GM18870 (cell line): ENCODE data around the gene WDR75.
"Not testable (repeated sequence)": the region's sequence is repeated elsewhere in the genome, so short reads cannot be mapped to it uniquely, and the experiment has no call there.

Source experiments
- ATAC-seq: cut with Tn5 transposase; IDR thresholded peaks from one replicate; pipeline ENCODE4 v1.9.1; 2021; ENCODE audit warnings: moderate library complexity; ENCODE audit not compliant: unreplicated experiment

The WDR75 gene

GRCh38 chr2:189440947-189441708 lies at the start of gene WDR75:
WDR75 (plus strand) TSS chr2:189441474; CDS start chr2:189441493, 19 bp downstream.
- ATAC-seq: peak; percentile 72

- ATAC-seq: no peak
These were observed 47.7 kb upstream of the WDR75 start for GRCh38 chr2:189393440-189394111.

DNA sequence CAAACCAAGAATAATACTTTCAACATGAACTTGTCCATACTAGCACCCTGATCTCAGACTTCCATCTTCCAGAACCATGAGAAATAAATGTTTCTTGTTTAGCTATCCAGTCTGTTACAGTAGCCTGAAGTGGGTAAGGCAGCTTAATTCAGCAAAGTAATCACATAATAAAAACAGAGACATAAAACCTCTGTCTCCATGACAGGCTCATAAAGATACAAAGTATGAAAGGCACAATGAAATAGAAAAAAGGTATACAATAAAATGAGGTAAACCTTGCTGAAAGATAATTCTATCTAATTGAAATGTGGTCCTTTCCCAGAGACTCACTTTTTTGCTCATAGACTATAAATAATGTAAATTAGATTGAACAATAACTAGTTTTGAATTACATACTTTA lies 46.7 kb upstream of the WDR75 start:
- no peak for ATAC-seq

GRCh38 chr2:189402932-189403331 lies 38.3 kb upstream of the WDR75 start:
- no peak for ATAC-seq

GRCh38 chr2:189406586-189407233 lies 34.6 kb upstream of the WDR75 start:
- ATAC-seq: no peak

DNA sequence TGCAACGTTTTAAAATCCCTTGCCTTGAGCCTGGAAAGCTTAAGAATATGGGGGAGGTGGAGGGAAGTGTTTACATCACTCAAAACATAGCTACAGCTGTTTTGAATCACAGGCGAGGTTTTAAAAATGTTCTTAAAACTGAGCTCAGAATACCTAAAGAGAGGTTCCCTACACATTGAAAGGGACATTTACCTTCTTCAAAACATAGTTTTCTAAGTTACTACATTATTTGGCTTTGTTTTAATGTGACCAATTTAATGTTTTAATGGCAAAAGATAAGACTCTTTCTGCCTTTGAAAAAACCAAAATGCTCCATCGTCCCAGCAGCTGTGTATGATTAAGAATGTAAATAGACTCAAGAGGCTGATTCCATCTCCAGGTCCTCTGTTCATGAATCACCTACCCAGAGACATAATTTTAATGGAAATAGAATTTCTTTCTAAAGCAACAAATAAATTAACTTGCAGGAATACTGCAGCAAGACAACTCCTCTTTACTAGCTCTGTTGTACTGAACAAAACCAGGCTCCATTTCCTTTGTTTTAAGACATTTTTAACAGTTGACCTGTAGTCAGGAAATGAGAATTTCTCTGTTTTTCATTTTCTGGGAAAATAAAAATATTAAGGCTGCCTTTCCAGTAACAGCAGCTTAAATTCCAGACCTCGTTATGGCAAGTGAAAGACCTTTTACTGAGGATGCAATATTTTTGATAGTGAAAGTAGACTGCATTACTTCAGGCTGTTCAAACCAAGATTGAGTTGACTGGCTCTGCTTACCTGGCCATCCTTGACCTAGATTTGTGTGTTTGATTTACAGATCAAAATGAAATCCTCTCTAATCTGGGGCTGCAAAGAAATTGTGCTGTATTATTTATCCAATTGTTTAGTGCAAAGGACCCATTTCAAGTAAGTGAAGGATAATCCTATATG lies 33.7 kb upstream of the WDR75 start:
- no peak for ATAC-seq

DNA sequence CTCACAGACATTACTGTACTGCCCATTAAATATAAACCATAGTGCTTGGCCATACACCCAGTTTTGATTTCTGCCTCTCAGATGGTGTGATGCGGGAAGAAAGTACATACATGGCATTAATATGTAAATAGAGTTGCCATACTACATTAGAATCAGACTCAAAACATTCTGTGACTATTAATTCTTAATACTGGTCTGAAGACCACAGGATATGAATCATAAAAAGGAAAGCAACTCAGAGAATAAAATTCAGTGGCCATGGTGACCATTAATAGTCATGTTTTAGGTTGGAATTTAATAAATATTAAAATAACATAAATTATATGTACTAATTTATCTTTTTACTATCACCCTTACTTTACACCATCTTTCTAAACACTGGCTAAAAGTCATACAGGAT lies 33.0 kb upstream of the WDR75 start:
- ATAC-seq: no peak

DNA sequence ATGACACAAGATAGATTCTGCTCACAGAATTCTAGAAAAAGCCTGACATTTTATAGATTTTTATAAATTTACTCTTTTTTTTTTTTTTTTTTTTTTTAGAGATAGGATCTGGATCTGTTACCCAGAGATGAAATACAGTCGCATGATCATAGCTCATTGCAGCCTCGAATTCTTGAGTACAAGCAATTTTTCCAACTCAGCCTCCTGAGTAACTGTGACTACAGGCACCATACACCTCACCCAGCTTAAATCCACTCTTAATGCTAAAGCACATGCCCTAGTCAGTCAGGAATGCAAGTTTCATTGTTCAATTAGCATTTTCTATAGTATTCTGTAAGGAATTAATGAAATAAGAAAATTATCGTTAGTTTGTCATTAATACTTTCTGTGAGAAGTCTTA lies 32.1 kb upstream of the WDR75 start:
- ATAC-seq: no peak

DNA sequence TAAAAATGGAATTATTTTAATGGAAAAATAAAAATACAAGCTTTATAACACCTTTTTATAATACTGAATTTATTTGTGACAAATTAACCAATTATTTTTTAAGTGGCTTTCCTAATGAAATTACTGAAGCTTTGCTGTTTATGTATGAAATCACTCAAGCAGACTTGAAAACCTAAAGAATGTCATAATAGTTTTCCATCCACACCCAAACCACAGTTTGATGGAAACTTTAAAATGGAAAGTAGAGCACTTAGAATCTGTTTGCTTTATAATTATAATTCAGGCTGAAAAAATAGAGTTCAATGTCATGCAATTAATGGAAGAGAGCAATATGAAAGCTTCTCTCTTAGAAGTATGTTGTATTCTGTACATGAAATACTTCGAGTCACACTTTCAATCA lies 31.6 kb upstream of the WDR75 start:
- no peak for ATAC-seq

GRCh38 chr2:189411860-189412259 lies 29.4 kb upstream of the WDR75 start:
- no peak for ATAC-seq

DNA sequence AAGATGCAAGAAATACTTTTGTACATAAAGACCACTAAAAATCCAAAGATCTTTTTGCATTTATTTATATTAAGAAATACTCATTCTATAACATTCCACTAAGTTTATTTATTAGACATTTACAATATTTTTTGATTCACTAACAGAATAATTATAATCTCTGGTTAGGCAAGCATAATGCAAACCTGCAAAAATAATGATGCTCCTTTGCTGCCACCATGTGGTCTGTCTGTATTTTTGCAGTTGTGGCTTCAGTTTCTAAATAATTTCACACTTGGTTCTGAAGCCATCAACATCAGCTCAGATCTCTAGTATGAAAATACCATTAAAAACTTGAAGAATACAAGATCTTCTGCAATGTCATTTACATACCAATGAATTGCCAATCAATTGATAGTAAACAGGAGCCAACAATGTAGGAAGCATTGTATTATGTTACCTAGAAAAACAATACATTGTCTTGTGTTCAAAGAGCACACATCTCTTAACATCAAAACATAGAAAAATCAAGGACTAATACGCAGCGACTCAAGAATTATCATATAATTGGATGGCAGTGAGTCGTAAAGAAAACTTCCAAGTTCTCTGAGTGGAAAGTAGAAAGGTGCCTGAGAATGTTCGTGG lies 28.8 kb upstream of the WDR75 start:
- peak; percentile 61 for ATAC-seq

DNA sequence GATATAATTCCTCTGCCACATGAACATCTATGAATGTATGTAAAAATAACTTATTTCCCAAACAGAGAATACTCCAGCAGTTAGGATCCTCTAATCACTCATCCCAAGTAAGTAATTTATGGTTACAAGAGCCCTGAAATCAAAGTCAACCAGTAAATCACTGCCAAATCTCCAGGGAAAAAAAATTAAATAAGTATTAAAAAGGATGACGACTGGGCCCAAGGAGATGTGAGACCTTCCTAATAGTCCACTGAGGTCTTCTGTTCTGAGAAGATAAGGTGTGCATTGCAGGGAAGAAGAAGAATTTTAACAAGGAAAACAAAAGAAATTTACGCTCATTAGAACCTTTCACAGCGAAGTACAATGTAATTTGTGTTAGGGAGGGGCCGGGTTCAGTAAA lies 28.0 kb upstream of the WDR75 start:
- ATAC-seq: no peak

GRCh38 chr2:189421644-189422043 lies 19.6 kb upstream of the WDR75 start:
- no peak for ATAC-seq

- ATAC-seq: no peak
These were observed 16.3 kb upstream of the WDR75 start for GRCh38 chr2:189424961-189425360.

DNA sequence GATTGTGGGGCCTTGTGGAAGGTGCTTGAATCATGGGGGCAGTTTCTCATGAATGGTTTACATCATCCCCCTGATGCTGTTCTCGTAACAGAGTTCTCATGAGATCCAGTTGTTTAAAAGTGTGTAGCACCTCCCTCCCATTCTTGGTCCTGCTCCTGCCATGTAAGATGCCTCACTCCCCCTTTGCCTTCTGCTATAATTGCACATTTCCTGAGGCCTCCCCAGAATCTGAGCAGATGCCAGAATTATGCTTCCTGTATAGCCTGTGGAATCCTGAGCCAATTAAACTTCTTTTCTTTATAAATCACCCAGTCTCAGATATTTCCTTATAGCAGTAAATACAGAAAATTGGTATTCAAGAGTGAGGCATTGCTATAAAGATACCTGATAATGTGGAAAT lies 15.6 kb upstream of the WDR75 start:
- no peak for ATAC-seq

DNA sequence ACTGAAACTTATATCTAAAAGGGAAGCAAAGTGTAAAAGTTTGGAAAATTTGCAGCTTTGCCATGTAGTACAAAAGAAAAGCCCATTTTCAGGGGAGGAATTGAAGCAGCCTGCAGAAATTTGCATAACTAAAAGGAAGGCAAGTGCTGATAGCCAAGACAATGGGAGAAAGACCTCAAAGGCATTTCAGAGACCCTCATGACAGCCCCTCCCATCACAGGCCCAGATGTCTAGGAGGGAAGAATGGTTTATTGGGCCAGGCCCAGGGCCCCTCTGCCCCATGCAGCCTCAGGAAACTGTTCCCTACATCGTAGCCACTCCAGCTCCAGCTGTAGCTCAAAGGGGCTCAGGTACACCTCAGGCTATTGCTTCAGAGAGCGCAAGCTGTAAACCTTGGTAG lies 14.4 kb upstream of the WDR75 start:
- no peak for ATAC-seq

DNA sequence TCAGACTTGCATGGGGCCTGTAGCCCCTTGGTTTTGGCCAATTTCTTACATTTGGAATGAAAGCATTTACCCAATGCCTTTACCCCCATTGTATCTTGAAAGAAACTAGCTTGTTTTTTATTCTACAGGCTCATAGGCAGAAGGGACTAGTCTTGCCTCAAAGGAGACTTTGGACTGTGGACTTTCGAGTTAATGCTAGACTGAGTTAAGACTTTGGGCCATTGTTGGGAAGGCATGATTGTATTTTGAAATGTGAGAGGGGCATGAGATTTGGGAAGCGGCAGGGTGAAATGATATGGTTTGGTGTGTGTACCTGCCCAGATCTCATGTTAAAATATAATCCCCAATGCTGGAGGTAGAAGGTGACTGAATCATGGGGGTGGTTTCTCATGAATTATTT lies 13.4 kb upstream of the WDR75 start:
- no peak for ATAC-seq

- not testable (repeated sequence) for ATAC-seq
These were observed 10.8 kb upstream of the WDR75 start for GRCh38 chr2:189430448-189430847.

GRCh38 chr2:189435803-189436202 lies 5.5 kb upstream of the WDR75 start:
- ATAC-seq: not testable (repeated sequence)

- ATAC-seq: no peak
These were observed 3.3 kb upstream of the WDR75 start for GRCh38 chr2:189437926-189438325.

DNA sequence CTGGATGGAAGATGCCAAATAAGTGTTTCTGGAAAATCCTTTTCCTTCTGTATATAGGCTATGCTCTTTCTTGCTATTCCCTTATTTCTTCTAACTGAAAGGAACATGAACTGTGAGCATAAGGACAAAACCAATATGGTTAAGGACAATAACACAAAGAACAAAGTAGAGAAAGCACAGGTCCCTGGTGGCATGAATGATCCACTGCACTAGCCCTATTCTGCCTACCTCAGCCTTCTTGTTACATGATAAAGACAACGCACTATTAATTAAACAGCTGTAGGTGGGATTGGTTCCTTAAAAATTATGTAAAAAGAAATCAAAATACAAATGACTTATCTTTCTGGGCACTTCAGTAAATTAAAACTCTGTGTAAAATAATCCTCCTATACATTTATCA lies 1.9 kb upstream of the WDR75 start:
- ATAC-seq: no peak
